ENCODE data around the gene PGAP2. TPM values are rescaled to one million over a fixed set of nuclear protein-coding genes. Genes with fewer than 3 reads are reported as not detected.

The PGAP2 gene
- total and polyA plus RNA-seq, 2 experiments from 2014 or later: 39.3 to 43.2 TPM

DNA sequence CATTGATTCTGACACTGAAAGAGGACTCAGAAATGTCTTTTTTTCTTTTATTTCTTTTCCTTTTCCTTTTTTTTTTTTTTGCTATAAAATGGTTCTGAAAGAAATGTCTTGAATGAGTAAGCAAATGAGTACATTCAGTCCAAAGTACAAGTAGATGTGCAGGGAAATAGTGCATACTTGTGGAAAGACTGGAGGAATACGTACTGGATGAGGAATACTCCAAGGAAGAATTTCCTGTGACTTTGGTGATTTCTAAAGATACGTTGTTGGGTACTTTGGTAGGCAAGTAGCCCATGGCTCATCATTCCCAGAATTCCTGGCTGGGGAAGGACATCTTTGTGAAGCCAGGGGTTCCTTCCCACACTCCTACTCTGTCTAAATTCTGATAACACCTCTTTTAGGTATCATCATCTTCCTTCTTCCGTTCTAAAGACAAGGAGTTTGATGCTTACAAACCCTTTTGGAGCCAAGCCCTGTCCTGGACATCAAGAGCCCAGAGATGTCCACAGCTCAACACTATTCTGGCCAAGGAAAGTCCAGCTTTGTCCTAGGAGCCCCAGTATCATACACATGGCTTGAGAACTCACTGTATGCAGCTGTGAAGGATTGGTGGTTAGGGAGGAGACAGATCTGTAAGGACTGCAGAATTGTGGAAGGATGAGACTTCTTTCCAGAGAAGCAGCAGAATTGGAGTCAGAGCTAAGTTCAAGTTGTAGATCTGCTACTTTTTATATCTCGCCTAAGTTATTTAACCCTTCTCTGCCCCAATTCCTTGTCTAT is 6.2 kb upstream of the PGAP2 start (continued):
- TF ChIP-seq, protein P1, sequence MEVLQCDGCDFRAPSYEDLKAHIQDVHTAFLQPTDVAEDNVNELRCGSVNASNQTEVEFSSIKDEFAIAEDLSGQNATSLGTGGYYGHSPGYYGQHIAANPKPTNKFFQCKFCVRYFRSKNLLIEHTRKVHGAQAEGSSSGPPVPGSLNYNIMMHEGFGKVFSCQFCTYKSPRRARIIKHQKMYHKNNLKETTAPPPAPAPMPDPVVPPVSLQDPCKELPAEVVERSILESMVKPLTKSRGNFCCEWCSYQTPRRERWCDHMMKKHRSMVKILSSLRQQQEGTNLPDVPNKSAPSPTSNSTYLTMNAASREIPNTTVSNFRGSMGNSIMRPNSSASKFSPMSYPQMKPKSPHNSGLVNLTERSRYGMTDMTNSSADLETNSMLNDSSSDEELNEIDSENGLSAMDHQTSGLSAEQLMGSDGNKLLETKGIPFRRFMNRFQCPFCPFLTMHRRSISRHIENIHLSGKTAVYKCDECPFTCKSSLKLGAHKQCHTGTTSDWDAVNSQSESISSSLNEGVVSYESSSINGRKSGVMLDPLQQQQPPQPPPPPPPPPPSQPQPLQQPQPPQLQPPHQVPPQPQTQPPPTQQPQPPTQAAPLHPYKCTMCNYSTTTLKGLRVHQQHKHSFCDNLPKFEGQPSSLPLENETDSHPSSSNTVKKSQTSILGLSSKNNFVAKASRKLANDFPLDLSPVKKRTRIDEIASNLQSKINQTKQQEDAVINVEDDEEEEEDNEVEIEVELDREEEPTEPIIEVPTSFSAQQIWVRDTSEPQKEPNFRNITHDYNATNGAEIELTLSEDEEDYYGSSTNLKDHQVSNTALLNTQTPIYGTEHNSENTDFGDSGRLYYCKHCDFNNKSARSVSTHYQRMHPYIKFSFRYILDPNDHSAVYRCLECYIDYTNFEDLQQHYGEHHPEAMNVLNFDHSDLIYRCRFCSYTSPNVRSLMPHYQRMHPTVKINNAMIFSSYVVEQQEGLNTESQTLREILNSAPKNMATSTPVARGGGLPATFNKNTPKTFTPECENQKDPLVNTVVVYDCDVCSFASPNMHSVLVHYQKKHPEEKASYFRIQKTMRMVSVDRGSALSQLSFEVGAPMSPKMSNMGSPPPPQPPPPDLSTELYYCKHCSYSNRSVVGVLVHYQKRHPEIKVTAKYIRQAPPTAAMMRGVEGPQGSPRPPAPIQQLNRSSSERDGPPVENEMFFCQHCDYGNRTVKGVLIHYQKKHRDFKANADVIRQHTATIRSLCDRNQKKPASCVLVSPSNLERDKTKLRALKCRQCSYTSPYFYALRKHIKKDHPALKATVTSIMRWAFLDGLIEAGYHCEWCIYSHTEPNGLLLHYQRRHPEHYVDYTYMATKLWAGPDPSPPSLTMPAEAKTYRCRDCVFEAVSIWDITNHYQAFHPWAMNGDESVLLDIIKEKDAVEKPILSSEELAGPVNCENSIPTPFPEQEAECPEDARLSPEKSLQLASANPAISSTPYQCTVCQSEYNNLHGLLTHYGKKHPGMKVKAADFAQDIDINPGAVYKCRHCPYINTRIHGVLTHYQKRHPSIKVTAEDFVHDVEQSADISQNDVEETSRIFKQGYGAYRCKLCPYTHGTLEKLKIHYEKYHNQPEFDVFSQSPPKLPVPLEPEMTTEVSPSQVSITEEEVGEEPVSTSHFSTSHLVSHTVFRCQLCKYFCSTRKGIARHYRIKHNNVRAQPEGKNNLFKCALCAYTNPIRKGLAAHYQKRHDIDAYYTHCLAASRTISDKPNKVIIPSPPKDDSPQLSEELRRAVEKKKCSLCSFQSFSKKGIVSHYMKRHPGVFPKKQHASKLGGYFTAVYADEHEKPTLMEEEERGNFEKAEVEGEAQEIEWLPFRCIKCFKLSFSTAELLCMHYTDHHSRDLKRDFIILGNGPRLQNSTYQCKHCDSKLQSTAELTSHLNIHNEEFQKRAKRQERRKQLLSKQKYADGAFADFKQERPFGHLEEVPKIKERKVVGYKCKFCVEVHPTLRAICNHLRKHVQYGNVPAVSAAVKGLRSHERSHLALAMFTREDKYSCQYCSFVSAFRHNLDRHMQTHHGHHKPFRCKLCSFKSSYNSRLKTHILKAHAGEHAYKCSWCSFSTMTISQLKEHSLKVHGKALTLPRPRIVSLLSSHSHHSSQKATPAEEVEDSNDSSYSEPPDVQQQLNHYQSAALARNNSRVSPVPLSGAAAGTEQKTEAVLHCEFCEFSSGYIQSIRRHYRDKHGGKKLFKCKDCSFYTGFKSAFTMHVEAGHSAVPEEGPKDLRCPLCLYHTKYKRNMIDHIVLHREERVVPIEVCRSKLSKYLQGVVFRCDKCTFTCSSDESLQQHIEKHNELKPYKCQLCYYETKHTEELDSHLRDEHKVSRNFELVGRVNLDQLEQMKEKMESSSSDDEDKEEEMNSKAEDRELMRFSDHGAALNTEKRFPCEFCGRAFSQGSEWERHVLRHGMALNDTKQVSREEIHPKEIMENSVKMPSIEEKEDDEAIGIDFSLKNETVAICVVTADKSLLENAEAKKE (CRISPR knock-in tag; IDR thresholded peaks at IDR 0.05): no peak
- TF ChIP-seq EZH2phosphoT487 (IDR thresholded peaks at IDR 0.05; ENCODE audit: unreplicated experiment) (no peak), JUNB (IDR thresholded peaks at IDR 0.05; ENCODE audit: unreplicated experiment) (no peak), POLR2AphosphoS5 (IDR thresholded peaks at IDR 0.05; ENCODE audit: low read depth) (no peak), STAT1 (IDR thresholded peaks at IDR 0.05; ENCODE audit: unreplicated experiment) (no peak), EZH2 (IDR thresholded peaks at IDR 0.05; ENCODE audit: low read depth, unreplicated experiment) (no peak), ZNF114 (CRISPR knock-in tag; IDR thresholded peaks at IDR 0.05) (no peak), CREB1 (CRISPR knock-in tag; IDR thresholded peaks at IDR 0.05; ENCODE audit: low read depth) (no peak)
- TF ChIP-seq, protein P2, sequence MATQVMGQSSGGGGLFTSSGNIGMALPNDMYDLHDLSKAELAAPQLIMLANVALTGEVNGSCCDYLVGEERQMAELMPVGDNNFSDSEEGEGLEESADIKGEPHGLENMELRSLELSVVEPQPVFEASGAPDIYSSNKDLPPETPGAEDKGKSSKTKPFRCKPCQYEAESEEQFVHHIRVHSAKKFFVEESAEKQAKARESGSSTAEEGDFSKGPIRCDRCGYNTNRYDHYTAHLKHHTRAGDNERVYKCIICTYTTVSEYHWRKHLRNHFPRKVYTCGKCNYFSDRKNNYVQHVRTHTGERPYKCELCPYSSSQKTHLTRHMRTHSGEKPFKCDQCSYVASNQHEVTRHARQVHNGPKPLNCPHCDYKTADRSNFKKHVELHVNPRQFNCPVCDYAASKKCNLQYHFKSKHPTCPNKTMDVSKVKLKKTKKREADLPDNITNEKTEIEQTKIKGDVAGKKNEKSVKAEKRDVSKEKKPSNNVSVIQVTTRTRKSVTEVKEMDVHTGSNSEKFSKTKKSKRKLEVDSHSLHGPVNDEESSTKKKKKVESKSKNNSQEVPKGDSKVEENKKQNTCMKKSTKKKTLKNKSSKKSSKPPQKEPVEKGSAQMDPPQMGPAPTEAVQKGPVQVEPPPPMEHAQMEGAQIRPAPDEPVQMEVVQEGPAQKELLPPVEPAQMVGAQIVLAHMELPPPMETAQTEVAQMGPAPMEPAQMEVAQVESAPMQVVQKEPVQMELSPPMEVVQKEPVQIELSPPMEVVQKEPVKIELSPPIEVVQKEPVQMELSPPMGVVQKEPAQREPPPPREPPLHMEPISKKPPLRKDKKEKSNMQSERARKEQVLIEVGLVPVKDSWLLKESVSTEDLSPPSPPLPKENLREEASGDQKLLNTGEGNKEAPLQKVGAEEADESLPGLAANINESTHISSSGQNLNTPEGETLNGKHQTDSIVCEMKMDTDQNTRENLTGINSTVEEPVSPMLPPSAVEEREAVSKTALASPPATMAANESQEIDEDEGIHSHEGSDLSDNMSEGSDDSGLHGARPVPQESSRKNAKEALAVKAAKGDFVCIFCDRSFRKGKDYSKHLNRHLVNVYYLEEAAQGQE (IDR thresholded peaks at IDR 0.05; ENCODE audit: unreplicated experiment): no peak
